GM11168 (cell line): ENCODE data around the gene TIAM1.
"Not testable (repeated sequence)": the region's sequence is repeated elsewhere in the genome, so short reads cannot be mapped to it uniquely, and the experiment has no call there.

Source experiments
- in situ Hi-C: fragments of 300-500 bp; cut with MboI; formaldehyde crosslinking; loops from one replicate; pipeline ENCODE4 v1.12.0; 2022; ENCODE audit warnings: low sequenced_read_pairs; ENCODE audit not compliant: unreplicated experiment

The TIAM1 gene

GRCh38 chr21:31261759-31262158 lies 82.3 kb downstream of the TIAM1 start:
- in situ Hi-C loops: no loop called here

- in situ Hi-C loops: no loop called here
Measured at GRCh38 chr21:31260790-31261189, 83.3 kb downstream of the TIAM1 start.

GRCh38 chr21:31258073-31258472 lies 86.0 kb downstream of the TIAM1 start:
- in situ Hi-C loops: no loop called here

GRCh38 chr21:31257265-31257664 lies 86.8 kb downstream of the TIAM1 start:
- in situ Hi-C loops: no loop called here

GRCh38 chr21:31255896-31256295 lies 88.2 kb downstream of the TIAM1 start:
- in situ Hi-C loops: no loop called here

- in situ Hi-C loops: no loop called here
Measured at GRCh38 chr21:31255036-31255435, 89.0 kb downstream of the TIAM1 start.

GRCh38 chr21:31254131-31254530 lies 89.9 kb downstream of the TIAM1 start:
- in situ Hi-C loops: no loop called here

GRCh38 chr21:31253684-31254083 lies 90.4 kb downstream of the TIAM1 start:
- in situ Hi-C loops: no loop called here

GRCh38 chr21:31252611-31253010 lies 91.5 kb downstream of the TIAM1 start:
- in situ Hi-C loops: no loop called here

- in situ Hi-C loops: no loop called here
Measured at GRCh38 chr21:31252091-31252490, 92.0 kb downstream of the TIAM1 start.

GRCh38 chr21:31251686-31252085 lies 92.4 kb downstream of the TIAM1 start:
- in situ Hi-C loops: no loop called here

GRCh38 chr21:31248598-31248997 lies 95.5 kb downstream of the TIAM1 start:
- in situ Hi-C loops: no loop called here

- in situ Hi-C loops: no loop called here
Measured at GRCh38 chr21:31243611-31244010, 100.5 kb downstream of the TIAM1 start.

GRCh38 chr21:31236528-31236927 lies 107.5 kb downstream of the TIAM1 start:
- in situ Hi-C loops: no loop called here

GRCh38 chr21:31235671-31236450 lies 108.2 kb downstream of the TIAM1 start:
- in situ Hi-C loops: no loop called here

GRCh38 chr21:31234936-31235335 lies 109.1 kb downstream of the TIAM1 start:
- in situ Hi-C loops: no loop called here

GRCh38 chr21:31233711-31234110 lies 110.3 kb downstream of the TIAM1 start:
- in situ Hi-C loops: no loop called here

GRCh38 chr21:31232344-31232743 lies 111.7 kb downstream of the TIAM1 start:
- in situ Hi-C loops: no loop called here

GRCh38 chr21:31230937-31231336 lies 113.1 kb downstream of the TIAM1 start:
- in situ Hi-C loops: no loop called here

- in situ Hi-C loops: not testable (repeated sequence)
Measured at GRCh38 chr21:31228723-31229122, 115.3 kb downstream of the TIAM1 start.

- in situ Hi-C loops: no loop called here
Measured at GRCh38 chr21:31225713-31226112, 118.3 kb downstream of the TIAM1 start.

- in situ Hi-C loops: no loop called here
Measured at GRCh38 chr21:31222142-31222541, 121.9 kb downstream of the TIAM1 start.
